BE2C (cell line): ENCODE results near the gene STXBP1.
A peak's percentile ranks its signal among the peaks of the same experiment; 100 is the strongest.

Experiments
- DNase-seq: peaks from one replicate; pipeline ENCODE4 v3.0.0-alpha.2; 2020
- H3K27me3 ChIP-seq: fragments of 250-450 bp; sonication (Bioruptor Pico); 2 replicates; pipeline ENCODE4 v1.5.1; 2020; ENCODE audit warnings: mild to moderate bottlenecking
- H3K36me3 ChIP-seq: fragments of 250-450 bp; sonication (Bioruptor Pico); 2 replicates; pipeline ENCODE4 v1.5.1; 2020; ENCODE audit warnings: mild to moderate bottlenecking
- H3K4me1 ChIP-seq: fragments of 250-450 bp; sonication (Bioruptor Pico); 2 replicates; pipeline ENCODE4 v1.5.1; 2020
- H3K4me3 ChIP-seq: 2 replicates; pipeline ENCODE4 v1.5.1; 2011; ENCODE audit warnings: low read depth, low read length
- H3K9me3 ChIP-seq: fragments of 250-450 bp; sonication (Bioruptor Pico); 2 replicates; pipeline ENCODE4 v1.5.1; 2020
- TF ChIP-seq, protein P1 (sequence below): IDR thresholded peaks from 2 replicates; pipeline ENCODE4 v1.5.1; 2012; ENCODE audit warnings: mild to moderate bottlenecking, low read depth, low read length

Gene STXBP1

GRCh38 chr9:127658428-127658827 lies 46.4 kb downstream of the STXBP1 start:
- Histone ChIP-seq H3K4me1 (peaks cover 9% of the 10 kb centered on the region; the same call in 1 of the 2 replicates), H3K27me3 (no peaks in the 10 kb centered on the region), H3K4me3 (no peak overlapping the region), H3K36me3 (peaks cover 15% of the 10 kb centered on the region), H3K9me3 (no peaks in the 10 kb centered on the region)
- TF ChIP-seq, protein P1, sequence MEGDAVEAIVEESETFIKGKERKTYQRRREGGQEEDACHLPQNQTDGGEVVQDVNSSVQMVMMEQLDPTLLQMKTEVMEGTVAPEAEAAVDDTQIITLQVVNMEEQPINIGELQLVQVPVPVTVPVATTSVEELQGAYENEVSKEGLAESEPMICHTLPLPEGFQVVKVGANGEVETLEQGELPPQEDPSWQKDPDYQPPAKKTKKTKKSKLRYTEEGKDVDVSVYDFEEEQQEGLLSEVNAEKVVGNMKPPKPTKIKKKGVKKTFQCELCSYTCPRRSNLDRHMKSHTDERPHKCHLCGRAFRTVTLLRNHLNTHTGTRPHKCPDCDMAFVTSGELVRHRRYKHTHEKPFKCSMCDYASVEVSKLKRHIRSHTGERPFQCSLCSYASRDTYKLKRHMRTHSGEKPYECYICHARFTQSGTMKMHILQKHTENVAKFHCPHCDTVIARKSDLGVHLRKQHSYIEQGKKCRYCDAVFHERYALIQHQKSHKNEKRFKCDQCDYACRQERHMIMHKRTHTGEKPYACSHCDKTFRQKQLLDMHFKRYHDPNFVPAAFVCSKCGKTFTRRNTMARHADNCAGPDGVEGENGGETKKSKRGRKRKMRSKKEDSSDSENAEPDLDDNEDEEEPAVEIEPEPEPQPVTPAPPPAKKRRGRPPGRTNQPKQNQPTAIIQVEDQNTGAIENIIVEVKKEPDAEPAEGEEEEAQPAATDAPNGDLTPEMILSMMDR: no peak
- no peak for DNase-seq

- H3K27me3 ChIP-seq: no peaks in the 10 kb centered on the region
- peaks cover 27% of the 10 kb centered on the region for H3K4me1 ChIP-seq
- DNase-seq: peak; percentile 63
- peaks cover 12% of the 10 kb centered on the region for H3K36me3 ChIP-seq
- TF ChIP-seq, protein P1: no peak
- no peaks in the 10 kb centered on the region for H3K9me3 ChIP-seq
- no peak overlapping the region for H3K4me3 ChIP-seq
These were observed 49.0 kb downstream of the STXBP1 start for GRCh38 chr9:127660886-127661741.

- H3K36me3 ChIP-seq: peaks cover 14% of the 10 kb centered on the region
- DNase-seq: no peak
- H3K4me3 ChIP-seq: no peak overlapping the region
- TF ChIP-seq, protein P1: no peak
- H3K9me3 ChIP-seq: no peaks in the 10 kb centered on the region
- no peaks in the 10 kb centered on the region for H3K27me3 ChIP-seq
- H3K4me1 ChIP-seq: peaks cover 29% of the 10 kb centered on the region
These were observed 50.5 kb downstream of the STXBP1 start for GRCh38 chr9:127662617-127663016.

GRCh38 chr9:127664324-127664677 lies 52.2 kb downstream of the STXBP1 start:
- peaks cover 14% of the 10 kb centered on the region for H3K36me3 ChIP-seq
- no peaks in the 10 kb centered on the region for H3K27me3 ChIP-seq
- no peak overlapping the region for H3K4me3 ChIP-seq
- no peak for DNase-seq
- H3K9me3 ChIP-seq: no peaks in the 10 kb centered on the region
- TF ChIP-seq, protein P1: no peak
- peaks cover 29% of the 10 kb centered on the region for H3K4me1 ChIP-seq

GRCh38 chr9:127664678-127665507 lies 52.8 kb downstream of the STXBP1 start:
- TF ChIP-seq, protein P1: no peak
- no peak overlapping the region for H3K4me3 ChIP-seq
- peaks cover 14% of the 10 kb centered on the region for H3K36me3 ChIP-seq
- peak; percentile 73 for DNase-seq
- peaks cover 29% of the 10 kb centered on the region for H3K4me1 ChIP-seq
- H3K27me3 ChIP-seq: no peaks in the 10 kb centered on the region
- no peaks in the 10 kb centered on the region for H3K9me3 ChIP-seq
